GM03348 (cell line): Measurements from ENCODE around the gene TBC1D1.
"Not testable (repeated sequence)": the region's sequence is repeated elsewhere in the genome, so short reads cannot be mapped to it uniquely, and the experiment has no call there.

Experiments
- DNase-seq: peaks from one replicate; pipeline ENCODE4 v3.0.0; 2012; ENCODE audit warnings: low spot score

The TBC1D1 gene

DNA sequence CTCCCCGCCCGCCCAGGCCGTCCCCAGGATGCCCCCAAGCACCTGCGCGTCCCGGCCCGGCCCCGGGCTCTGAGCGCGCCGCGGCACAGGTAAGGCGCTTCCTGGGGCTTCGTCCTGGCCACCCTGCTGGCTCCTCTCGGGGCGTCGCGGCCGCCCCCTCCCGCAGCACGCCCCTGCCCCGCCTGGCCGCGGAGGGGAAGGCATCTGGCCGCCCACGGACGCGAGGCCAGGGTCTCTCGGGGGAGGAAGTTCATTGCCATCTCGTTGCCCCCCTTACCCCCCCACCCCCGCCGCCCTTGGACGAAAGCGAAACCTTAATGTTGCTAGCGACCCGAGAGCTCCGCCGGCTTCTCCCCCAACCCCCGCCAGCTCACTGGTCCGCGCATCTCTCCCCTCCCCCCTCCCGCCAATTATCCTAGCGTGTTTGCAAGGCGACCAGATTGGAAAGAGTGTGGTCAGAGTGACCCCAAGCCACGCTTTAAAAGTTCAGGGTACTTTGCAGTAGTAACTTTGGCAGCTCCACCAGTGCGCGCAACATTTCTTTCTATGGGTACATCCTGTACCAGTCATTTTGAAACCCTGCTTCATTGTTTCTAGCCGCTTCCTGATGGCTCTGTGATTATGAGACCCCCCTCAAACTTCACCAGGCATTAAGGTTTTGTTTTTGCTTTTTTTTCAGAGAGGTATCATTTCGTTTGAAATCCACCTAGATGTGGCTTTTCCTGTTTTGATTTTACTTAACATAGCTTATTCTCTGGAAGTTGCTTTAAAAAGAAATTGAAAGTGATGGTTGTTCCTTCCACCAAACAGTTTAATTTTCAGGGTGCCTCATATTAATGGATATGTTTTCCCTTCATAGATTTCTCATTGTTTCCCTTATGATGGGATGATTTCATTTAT is 626 bp downstream of the TBC1D1 start:
- peak; percentile 32 for DNase-seq

GRCh38 chr4:37892641-37893040 is 1.8 kb downstream of the TBC1D1 start:
- DNase-seq = no peak

DNA sequence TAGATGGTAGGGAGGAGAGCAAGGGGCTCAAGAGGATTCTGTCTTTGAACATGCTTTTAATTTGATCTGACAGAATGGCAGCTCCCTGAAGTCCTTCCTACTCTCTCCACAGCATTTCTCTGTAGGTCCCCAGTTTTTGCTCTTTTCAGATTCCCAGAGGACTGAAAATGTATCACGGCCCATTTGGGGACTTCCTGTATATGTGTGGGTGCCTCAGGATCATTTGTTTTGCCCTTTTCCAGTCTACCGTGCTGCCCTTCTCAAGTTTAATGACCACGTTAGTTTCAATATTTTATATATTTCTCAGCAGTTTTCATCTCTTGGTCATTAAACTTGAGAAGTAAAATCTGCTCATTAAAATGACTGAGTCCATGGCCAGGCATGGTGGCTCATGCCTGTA is 2.3 kb downstream of the TBC1D1 start:
- no peak for DNase-seq

GRCh38 chr4:37895271-37895670 is 4.4 kb downstream of the TBC1D1 start:
- DNase-seq = no peak

DNA sequence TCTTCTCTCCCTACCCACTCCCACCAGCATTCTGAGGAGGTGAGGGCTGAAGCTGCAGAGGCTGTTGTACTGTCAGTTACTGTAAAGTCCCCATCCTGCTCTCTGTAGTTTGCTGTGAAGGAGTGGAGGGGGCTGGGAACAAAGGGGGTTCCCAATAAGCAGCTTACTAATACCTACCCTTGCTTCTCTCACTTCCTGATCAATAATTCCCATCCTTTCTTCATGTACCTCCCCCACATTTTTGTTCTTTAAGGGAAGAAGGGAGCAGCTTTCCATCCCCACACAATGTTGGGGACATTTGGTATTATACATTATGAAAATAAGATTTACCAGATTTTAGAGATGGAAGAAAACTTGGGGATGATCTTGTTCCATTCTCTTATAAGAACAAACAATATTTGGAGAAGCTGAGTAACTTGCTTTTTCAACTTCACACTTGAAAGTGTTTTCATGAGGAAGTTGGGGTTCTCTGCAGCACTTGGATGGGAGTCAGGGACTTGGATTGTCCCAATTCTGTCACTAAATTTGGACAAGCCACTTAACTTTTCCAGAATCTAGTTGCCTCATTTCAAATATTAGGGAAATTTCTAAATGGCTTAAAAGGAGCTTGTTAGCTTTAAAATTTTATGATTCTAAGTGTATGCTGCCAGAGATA is 5.4 kb downstream of the TBC1D1 start:
- DNase-seq = no peak

- no peak for DNase-seq
These were observed 11.3 kb downstream of the TBC1D1 start for GRCh38 chr4:37902212-37902611.

DNA sequence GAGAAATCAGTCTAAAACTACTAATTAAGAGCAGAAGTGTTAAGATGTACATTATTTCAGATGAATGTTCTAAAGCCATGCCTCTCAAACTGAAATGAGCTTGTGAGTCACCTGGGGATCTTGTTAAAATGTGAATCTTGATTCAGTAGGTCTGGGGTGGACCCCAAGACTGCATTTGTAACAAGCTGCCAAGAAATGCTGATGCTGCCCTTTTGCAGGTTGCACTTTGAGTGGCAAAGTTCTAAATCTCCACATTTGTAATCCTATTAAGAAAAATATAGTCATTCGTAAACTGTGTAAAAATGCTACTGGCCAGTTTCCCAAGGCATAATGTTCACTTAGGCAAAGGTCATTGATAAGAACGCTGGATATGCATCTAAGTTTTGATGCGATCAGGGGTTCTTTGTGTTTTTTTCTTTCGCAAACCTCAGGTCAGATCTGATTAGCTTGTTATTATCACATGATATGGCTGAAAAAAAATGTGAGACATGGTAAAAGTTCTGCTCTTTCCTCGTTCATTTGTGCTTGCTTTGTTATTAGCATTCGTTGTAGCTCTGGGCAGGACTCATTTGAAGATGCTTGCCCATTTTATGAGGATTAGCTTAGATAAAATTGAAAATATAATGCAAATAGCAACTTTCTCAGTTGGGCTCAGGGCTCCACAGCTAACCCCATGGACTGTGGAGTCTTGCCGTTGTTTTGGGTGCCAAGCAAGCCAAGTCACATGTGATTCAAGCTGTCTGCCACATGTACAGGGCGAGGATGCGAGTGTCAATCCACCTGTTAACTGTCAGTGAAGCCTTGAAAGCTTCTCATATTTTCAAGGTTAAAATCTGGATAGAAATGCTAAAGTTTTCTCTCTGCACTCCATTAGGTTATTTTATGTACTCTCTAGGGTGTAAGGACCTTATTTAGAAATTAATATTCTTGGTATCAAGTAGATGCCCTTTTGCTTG is 12.1 kb downstream of the TBC1D1 start:
- no peak for DNase-seq

DNA sequence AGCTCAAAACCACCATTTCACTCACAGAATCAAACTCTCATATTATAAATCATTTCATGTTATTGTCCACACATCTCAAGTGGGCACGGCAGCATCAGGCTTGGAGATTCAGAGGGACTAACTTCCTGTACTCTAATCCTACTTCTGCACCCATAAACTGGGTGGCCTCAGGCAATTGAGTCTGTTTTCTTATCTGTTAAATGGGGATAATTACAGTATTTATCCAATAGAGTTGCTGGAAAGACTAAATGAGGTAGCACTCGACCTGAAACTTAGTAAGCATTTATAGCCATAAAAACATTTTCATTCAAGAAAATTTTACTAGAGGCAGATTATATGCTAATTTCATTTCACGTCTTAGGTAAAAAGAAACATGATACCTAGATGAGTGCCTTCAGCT is 13.0 kb downstream of the TBC1D1 start:
- no peak for DNase-seq

- no peak for DNase-seq
These were observed 13.9 kb downstream of the TBC1D1 start for GRCh38 chr4:37904824-37905223.

DNA sequence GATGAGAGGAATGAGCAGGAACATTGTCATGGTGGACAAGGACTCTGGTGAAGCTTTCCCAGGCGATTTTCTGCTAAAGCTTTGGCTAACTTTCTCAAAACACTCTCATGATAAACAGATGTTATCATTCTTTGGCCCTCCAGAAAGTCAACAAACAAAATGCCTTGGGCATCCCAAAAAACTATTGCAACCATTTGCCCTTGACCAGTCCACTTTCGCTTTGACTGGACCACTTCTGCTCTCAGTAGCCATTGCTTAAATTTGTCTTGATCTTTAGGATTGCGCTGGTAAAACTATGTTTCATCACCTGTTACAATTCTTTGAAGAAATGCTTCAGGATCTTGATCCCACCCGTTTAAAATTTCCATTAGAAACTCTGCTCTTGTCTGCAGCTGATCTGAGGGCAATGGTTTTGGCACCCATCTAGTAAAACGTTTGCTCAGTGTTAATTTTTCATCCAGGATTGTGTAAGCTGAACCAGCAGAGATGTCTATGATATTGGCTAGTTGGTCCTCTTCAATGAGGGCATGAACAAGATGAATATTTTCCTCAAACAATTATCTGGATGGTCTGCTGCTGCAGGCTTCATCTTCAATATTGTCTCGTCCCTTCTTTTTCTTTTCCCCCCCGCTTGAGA is 14.8 kb downstream of the TBC1D1 start:
- DNase-seq = no peak

DNA sequence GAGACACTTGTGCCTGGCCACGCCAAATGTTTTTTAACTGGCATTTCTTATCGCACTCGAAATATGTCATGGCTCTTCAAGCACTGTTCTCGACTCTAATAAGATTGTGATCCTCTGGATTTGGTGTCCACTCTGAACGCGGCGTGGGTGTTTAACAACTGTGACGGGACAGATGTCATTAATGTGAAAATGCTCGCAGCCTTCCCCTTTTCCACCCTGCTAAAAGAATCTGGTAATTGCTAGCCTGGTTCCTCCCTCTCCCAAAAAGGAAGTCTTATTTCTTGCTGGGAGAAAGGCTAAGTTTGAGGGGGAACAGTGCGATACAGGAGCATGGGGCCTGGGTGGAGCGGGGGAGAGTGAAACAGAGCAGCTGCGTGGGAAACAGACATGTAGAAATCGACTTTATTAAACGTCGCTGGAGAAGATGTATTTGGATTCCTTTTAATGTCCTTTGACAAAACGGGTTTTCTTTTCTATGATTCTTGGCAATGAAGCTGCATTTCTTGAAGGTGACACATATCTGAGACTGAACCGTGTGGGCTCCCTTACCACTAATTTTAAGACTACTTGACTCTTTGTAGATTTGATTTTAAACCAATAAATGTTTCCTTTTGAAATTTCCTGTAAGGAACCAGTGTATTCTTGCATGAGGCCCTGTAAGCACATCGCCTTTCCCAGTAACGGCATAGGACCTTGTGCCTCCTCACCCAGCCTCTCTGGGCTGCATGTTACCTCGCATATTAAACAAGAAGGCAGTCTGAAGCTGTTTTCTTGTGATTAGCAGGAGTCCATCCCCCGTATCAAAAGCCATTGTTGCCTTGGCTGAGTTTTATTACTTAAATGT is 17.8 kb downstream of the TBC1D1 start:
- peak; percentile 20 for DNase-seq

GRCh38 chr4:37909332-37910090 is 18.6 kb downstream of the TBC1D1 start:
- no peak for DNase-seq

GRCh38 chr4:37910091-37910486 is 19.2 kb downstream of the TBC1D1 start:
- DNase-seq = no peak

DNA sequence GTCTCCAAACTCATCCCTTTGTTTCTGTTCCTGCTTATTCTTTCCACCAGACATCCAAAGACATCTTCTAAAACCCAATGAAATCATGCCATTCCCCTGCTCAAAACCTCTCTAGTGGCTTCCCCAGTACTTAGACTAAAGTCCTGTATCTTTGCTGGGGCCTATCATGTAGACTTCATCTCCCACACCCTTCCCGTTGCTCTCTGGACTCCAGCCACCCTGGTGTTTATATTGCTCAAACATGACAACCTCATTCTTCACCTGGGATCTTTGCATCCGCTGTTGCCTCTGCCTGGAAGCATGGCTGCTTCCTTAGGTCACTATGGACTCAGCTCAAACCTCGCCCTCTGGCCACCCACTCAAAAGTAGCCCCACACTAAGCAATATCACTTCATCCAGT is 23.7 kb downstream of the TBC1D1 start:
- DNase-seq = no peak

DNA sequence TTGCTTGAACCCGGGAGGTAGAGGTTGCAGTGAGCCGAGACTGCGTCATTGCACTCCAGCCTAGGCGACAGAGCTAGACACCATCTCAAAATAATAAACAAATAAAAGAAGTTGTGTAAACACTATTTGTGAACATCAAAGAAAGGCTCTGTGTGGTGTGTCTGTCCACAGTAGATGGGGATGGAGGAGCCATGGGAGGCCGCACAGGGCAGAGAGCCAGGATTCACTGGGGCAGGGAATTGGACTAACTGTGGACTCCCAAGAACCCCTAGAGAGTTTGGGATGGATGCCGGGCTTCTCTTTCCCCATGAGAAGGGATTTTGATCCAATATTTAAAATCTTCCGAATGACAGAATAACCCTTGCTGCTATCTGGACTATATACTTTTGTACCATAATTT is 26.5 kb downstream of the TBC1D1 start:
- no peak for DNase-seq

DNA sequence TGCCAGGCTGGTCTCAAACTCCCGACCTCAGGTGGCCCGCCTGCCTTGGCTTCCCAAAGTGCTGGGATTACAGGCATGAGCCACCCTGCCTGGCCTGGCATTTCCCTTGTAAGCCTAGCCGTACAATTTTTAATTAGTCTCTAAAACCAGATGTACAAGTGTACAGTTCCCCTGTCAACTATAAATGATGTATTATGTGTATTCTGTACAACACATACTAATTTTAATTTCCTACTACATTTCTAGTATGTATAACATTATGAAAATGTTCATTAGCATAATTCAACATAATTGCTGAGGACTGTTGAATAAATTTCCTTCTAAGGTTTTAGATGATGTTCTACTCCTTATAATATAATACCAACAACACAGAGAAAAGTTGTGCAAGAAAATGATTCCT is 27.8 kb downstream of the TBC1D1 start:
- no peak for DNase-seq

DNA sequence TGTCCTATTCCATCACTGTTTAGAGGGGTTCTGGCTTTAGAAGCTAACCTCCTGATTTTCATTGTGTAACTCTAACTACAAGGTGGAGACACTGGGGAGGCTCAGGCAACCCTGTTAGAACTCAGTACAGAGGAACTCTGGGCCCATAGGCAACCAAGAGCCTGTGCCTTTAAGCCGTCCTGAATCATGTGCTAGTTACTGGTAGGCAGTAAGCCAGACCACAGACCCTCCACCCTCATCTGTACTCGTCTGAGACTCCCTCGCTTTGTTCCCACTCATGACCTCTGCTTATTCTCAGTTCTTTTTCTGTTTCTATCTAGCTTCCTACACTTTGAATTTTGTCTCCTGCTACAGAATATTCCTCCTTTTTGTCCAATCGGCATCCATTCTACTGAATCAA is 31.4 kb downstream of the TBC1D1 start:
- peak; percentile 24 for DNase-seq

DNA sequence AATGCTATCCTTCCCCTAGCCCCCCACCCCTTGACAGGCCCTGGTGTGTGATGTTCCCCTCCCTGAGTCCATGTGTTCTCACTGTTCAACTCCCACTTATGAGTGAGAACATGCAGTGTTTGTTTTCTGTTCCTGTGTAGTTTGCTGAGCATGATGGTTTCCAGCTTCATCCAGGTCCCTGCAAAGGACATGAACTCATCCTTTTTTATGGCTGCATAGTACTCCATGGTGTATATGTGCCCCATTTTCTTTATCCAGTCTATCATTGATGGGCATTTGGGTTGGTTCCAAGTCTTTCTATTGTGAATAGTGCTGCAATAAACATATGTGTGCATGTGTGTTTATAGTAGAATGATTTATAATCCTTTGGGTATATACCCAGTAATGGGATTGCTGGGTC is 32.2 kb downstream of the TBC1D1 start:
- not testable (repeated sequence) for DNase-seq

DNA sequence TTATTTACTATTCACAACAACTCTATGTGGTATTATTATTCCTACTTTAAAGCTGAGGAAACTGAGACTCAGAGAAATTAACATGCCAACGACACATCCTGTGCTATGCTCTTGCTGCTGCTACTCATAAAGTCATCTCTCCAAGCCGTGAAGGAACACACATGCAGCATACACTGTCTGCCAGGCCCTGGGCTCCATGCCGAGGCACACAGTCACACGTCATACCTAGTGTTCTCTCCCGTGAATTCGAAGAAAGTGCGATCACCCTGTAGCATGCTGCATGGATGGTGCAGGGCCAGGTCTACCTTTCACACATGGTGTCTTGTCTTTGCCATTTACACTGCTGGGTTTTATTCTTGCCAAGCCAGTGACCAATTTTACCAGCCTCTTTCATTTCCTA is 34.1 kb downstream of the TBC1D1 start:
- no peak for DNase-seq

- DNase-seq = no peak
These were observed 36.5 kb downstream of the TBC1D1 start for GRCh38 chr4:37927434-37927833.
